Progenitor cell of endocrine pancreas (in vitro differentiated cells): Measurements from ENCODE around the gene ATP2A1. TPM values are rescaled to one million over a fixed set of nuclear protein-coding genes. Genes with fewer than 3 reads are reported as not detected.

Experiments
- DNase-seq: peaks from one replicate; pipeline ENCODE4 v3.0.0; 2021; ENCODE audit warnings: low spot score; ENCODE audit not compliant: unreplicated experiment
- H3K27ac Mint-ChIP-seq: 2 replicates; pipeline ENCODE4 v1.8.0; 2021; ENCODE audit warnings: mild to moderate bottlenecking, moderate library complexity, mixed read lengths
- H3K27me3 Mint-ChIP-seq: 2 replicates; pipeline ENCODE4 v1.8.0; 2021; ENCODE audit warnings: mixed read lengths
- H3K36me3 Mint-ChIP-seq: 2 replicates; pipeline ENCODE4 v1.8.0; 2022; ENCODE audit warnings: mixed read lengths; ENCODE audit not compliant: insufficient read depth
- H3K4me1 Mint-ChIP-seq: 2 replicates; pipeline ENCODE4 v1.8.0; 2021; ENCODE audit warnings: low read depth, mixed read lengths
- H3K4me3 Mint-ChIP-seq: 2 replicates; pipeline ENCODE4 v1.8.0; 2021; ENCODE audit warnings: low read depth, mild to moderate bottlenecking, moderate library complexity, mixed read lengths
- H3K9me3 Mint-ChIP-seq: 2 replicates; pipeline ENCODE4 v1.8.0; 2021; ENCODE audit warnings: low read depth, mixed read lengths
- CTCF ChIP-seq: fragments of 200-600 bp; sonication (generic); IDR thresholded peaks from one replicate; pipeline ENCODE4 v1.5.0; 2021; ENCODE audit warnings: antibody characterized with exemption, mild to moderate bottlenecking; ENCODE audit not compliant: unreplicated experiment
- long read RNA-seq: library from polyadenylated mRNA; unstranded; transcript quantifications from one replicate; pipeline ENCODE4 v2.0.0, GENCODE V29; 2020
- total RNA-seq: library from RNA; stranded (reverse); gene quantifications from 2 replicates; pipeline ENCODE4 v1.2.1, GENCODE V29; 2021

The ATP2A1 gene
- total RNA-seq = 2.7 and 3.0 TPM in 2 replicates
- long read RNA-seq = 0 reads

- Mint-ChIP-seq H3K4me3 (peak within 1 kb of the TSS; percentile 77), H3K4me1 (peaks cover 5% of the 10 kb centered on the region), H3K27me3 (peaks cover 12% of the 10 kb centered on the region), H3K36me3 (peaks cover 4% of the 10 kb centered on the region), H3K27ac (no peak within 1 kb of the TSS), H3K9me3 (no peaks in the 10 kb centered on the region)
- no peak for DNase-seq
- TF ChIP-seq CTCF = no peak
Observed at GRCh38 chr16:28878083-28878926, at the start of gene ATP2A1. TSS of gene ATP2A1 (plus strand) at chr16:28878488. CDS start at chr16:28878672, 184 bp downstream.

GRCh38 chr16:28829747-28830146 lies 48.5 kb upstream of the ATP2A1 start:
- H3K4me1 Mint-ChIP-seq = peaks cover 16% of the 10 kb centered on the region
- no peak for TF ChIP-seq CTCF
- no peaks in the 10 kb centered on the region for H3K27me3 Mint-ChIP-seq
- H3K9me3 Mint-ChIP-seq = no peaks in the 10 kb centered on the region
- DNase-seq = no peak
- peaks cover 51% of the 10 kb centered on the region for H3K36me3 Mint-ChIP-seq
- no peak overlapping the region for H3K4me3 Mint-ChIP-seq
- no peak overlapping the region for H3K27ac Mint-ChIP-seq

- TF ChIP-seq CTCF = no peak
- no peak for DNase-seq
- peaks cover 53% of the 10 kb centered on the region for H3K36me3 Mint-ChIP-seq
- H3K9me3 Mint-ChIP-seq = no peaks in the 10 kb centered on the region
- H3K4me3 Mint-ChIP-seq = no peak overlapping the region
- H3K27me3 Mint-ChIP-seq = no peaks in the 10 kb centered on the region
- H3K4me1 Mint-ChIP-seq = peaks cover 9% of the 10 kb centered on the region
- no peak overlapping the region for H3K27ac Mint-ChIP-seq
Observed at GRCh38 chr16:28830531-28830930, 47.8 kb upstream of the ATP2A1 start.

DNA sequence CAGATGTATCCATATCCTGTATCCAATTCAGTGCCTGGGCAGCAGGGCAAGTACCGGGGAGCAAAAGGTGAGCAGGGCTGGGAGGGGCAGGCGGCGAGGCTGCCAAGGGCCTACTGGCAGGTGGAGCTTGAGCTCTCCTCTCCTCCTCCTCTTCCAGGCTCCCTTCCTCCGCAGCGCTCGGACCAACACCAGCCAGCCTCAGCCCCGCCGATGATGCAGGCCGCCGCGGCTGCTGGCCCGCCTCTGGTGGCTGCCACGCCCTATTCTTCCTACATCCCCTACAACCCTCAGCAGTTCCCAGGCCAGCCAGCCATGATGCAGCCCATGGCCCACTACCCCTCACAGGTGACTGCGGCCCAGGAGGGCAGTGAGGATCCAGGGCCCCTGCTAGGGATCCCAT lies 43.9 kb upstream of the ATP2A1 start:
- Mint-ChIP-seq H3K4me3 (no peak overlapping the region), H3K9me3 (no peaks in the 10 kb centered on the region), H3K27ac (no peak overlapping the region), H3K36me3 (peaks cover 42% of the 10 kb centered on the region), H3K27me3 (no peaks in the 10 kb centered on the region), H3K4me1 (no peaks in the 10 kb centered on the region)
- DNase-seq = no peak
- TF ChIP-seq CTCF = no peak

GRCh38 chr16:28834873-28835863 lies 43.1 kb upstream of the ATP2A1 start:
- H3K4me1 Mint-ChIP-seq = no peaks in the 10 kb centered on the region
- TF ChIP-seq CTCF = no peak
- no peak for DNase-seq
- peaks cover 39% of the 10 kb centered on the region for H3K36me3 Mint-ChIP-seq
- H3K27ac Mint-ChIP-seq = no peak overlapping the region
- no peaks in the 10 kb centered on the region for H3K9me3 Mint-ChIP-seq
- no peak overlapping the region for H3K4me3 Mint-ChIP-seq
- H3K27me3 Mint-ChIP-seq = no peaks in the 10 kb centered on the region
